Activated naive CD4-positive, alpha-beta T cell treated with anti-CD3 and anti-CD28 coated beads, Interleukin-2, amount 50 U/mL, for 24 hours (primary cell): ENCODE results near the gene IDUA.
A peak's percentile ranks its signal among the peaks of the same experiment; 100 is the strongest.

Experiments
- H3K27ac Mint-ChIP-seq: one replicate; pipeline ENCODE4 v1.8.0; 2021; ENCODE audit warnings: mild to moderate bottlenecking, mixed read lengths
- H3K27me3 Mint-ChIP-seq: one replicate; pipeline ENCODE4 v1.8.0; 2021; ENCODE audit warnings: mixed read lengths
- H3K36me3 Mint-ChIP-seq: one replicate; pipeline ENCODE4 v1.8.0; 2021; ENCODE audit warnings: mixed read lengths
- H3K4me1 Mint-ChIP-seq: one replicate; pipeline ENCODE4 v1.8.0; 2021; ENCODE audit warnings: mixed read lengths
- H3K4me3 Mint-ChIP-seq: one replicate; pipeline ENCODE4 v1.8.0; 2021; ENCODE audit warnings: mild to moderate bottlenecking, mixed read lengths
- H3K9me3 Mint-ChIP-seq: one replicate; pipeline ENCODE4 v1.8.0; 2021; ENCODE audit warnings: mixed read lengths

The IDUA gene

DNA sequence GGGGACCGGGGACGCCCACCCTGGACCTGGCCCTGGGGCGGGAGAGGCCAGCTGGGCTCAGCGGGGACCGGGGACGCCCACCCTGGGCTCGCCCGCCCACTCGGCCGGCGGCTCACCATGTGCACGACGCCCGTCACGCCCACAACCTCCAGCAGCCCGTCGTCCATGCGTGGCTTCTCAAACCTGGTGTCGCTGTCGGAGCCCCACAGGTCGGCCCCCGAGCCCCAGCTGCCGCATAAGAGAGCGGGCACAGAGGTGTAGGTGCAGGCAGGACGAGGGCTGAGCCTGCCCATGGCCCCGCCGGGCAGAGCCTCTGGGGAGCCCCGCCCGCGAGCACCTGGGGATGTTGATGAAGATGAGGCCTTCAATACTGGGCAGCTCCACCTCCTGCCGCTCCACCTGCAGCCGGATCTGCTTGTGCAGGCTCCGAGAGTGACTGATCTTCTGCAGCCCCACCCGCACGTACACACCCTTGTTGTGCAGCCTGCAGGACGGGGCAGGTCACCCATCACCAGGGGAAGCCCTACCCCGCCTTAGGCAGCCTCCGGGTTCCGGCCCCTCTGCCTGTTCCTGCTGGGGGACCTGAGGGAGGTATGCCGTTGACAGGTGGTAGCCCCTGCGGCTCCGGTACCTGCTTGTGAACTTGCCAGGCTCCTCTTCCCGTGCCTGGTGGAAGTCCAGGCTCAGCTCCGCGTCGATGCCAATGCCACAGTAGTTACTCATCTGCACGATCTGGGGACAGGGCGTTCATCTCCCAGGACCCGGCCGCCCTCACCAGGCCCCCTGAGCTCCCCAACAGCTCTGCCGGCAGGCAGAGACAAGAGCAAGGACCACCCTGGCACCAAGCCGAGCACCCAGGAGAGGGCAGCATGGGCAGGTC lies 25.3 kb upstream of the IDUA start:
- H3K27ac Mint-ChIP-seq, result no peak overlapping the region
- no peaks in the 10 kb centered on the region for H3K9me3 Mint-ChIP-seq
- H3K27me3 Mint-ChIP-seq, result no peaks in the 10 kb centered on the region
- no peak overlapping the region for H3K4me3 Mint-ChIP-seq
- no peaks in the 10 kb centered on the region for H3K36me3 Mint-ChIP-seq
- H3K4me1 Mint-ChIP-seq, result no peaks in the 10 kb centered on the region

DNA sequence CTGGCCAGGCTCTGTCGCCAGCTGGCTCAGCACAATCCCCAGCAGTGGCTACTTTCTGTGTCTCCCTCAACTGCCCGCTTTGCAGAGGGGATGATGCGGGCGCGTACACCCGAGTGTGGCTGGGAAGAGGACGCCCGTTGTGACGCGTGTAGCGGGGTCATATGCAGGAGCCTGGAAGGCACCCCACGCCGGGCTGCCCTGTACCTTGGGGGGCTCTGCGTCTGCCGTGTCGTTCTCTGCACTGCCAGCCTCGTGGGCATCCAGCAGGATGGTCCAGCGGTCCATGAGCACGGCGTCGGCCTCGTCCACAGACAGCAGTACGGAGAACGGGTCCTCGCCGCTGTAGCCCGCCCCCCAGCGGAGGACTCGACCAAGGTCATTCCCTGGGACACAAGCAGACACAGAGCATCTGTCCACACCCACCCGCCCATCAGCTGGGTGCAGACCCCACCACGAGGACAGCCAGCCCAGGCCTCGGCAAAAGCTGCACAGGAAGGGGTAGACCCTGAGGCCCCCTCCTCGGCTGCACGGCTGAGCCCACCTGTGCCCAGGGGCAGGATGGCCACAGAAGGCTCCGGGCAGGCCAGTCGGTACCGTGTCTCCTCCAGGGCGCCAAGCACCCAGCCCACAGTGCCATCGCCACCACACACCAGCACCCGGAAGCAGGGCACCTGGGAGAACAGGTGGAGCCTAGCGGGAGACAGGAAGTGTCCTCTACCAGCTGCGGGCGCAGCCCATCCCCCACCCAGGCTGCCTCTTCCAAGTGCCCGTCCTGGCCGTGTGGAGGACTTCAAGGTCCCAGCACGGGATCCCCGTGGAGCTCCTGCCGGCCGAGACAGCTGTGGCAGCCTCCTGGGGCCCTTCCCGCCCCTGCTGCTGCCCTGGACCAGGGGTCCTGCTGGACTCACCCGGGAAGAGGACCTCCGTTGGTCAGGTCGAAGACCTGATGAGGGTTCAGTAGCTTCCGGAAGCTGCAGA lies 24.3 kb upstream of the IDUA start:
- Mint-ChIP-seq H3K36me3 (no peaks in the 10 kb centered on the region), H3K9me3 (no peaks in the 10 kb centered on the region), H3K4me1 (no peaks in the 10 kb centered on the region), H3K4me3 (no peak overlapping the region), H3K27me3 (no peaks in the 10 kb centered on the region), H3K27ac (no peak overlapping the region)

DNA sequence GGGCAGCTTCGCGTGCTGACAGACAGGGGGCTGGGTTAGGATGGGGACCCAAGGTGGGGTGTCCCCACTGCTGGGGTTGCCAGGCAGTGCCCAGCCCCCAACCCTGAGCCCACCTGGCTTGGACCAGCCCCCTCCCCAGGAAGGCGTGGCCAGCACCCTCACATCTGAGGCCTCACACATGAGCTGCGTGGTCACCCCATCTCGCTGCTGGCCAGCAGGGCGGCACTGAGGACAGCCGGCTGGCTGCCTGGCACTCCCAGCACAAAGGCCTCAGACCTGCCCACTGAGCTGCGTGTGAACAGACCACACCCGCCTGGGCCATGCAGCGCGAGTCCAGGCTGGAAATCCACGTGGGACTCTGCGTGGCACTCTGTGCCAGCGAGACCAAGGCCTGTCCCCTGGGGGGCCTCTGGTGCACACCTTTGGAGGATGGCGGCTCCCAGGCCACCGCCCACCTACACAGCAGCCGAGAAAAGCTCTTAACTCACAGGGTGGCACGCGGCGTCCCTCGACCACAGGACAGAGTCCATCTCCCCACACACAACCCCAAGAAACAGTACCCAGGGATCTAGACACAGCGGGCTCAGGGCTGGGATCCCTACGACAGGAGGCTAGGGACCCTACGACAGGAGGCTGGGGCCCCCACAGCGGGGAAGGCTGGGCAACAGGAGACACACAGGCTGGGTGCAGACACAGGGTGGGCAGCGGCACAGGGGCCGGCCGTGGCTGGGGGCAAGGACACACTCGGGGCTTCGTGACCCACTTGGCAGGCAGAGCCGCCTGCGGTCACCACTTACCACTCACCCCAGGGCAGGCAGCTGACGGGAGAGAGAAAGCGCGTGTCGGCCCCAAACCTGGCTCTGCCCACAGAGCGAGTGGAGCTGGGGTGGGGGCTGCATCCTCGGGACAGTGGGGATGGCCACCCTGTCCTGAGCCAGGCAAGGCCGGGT lies 23.3 kb upstream of the IDUA start:
- H3K27ac Mint-ChIP-seq, result no peak overlapping the region
- no peaks in the 10 kb centered on the region for H3K27me3 Mint-ChIP-seq
- H3K9me3 Mint-ChIP-seq, result no peaks in the 10 kb centered on the region
- H3K4me3 Mint-ChIP-seq, result no peak overlapping the region
- H3K4me1 Mint-ChIP-seq, result no peaks in the 10 kb centered on the region
- H3K36me3 Mint-ChIP-seq, result no peaks in the 10 kb centered on the region

DNA sequence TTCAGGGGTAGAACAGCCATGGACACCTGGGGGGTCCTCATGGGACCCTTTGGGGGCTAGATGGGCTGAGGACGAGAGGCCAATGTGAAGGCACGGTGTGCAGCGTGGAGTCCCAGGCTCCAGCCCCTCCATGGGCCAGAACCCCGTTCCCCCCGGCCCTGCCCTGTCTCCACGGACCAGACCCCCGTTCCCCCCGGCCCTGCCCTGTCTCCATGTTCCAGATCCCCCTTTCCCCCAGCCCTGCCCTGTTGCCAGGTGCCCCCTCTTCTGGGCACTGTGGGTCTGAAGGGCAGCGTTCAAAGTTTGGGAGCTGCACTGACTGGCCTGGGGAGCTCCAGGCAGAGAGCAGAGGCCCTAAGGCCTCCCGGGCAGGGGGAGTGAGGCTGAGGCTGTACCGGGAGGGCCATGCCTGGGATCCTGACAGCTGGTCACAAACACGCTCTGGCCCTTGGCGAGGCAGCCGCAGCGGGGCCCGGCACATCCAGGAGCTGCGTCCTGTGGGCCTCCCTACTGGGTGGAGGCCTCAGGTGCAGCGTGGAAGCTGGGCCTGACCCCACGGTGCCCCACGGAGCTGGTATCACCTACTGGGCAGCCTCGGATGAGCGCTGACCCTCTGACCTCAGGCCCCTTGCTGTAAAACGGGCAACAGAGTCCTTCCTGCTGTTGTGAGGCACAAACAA lies 22.4 kb upstream of the IDUA start:
- no peaks in the 10 kb centered on the region for H3K4me1 Mint-ChIP-seq
- H3K4me3 Mint-ChIP-seq, result no peak overlapping the region
- H3K27ac Mint-ChIP-seq, result no peak overlapping the region
- H3K36me3 Mint-ChIP-seq, result no peaks in the 10 kb centered on the region
- H3K9me3 Mint-ChIP-seq, result no peaks in the 10 kb centered on the region
- H3K27me3 Mint-ChIP-seq, result no peaks in the 10 kb centered on the region

DNA sequence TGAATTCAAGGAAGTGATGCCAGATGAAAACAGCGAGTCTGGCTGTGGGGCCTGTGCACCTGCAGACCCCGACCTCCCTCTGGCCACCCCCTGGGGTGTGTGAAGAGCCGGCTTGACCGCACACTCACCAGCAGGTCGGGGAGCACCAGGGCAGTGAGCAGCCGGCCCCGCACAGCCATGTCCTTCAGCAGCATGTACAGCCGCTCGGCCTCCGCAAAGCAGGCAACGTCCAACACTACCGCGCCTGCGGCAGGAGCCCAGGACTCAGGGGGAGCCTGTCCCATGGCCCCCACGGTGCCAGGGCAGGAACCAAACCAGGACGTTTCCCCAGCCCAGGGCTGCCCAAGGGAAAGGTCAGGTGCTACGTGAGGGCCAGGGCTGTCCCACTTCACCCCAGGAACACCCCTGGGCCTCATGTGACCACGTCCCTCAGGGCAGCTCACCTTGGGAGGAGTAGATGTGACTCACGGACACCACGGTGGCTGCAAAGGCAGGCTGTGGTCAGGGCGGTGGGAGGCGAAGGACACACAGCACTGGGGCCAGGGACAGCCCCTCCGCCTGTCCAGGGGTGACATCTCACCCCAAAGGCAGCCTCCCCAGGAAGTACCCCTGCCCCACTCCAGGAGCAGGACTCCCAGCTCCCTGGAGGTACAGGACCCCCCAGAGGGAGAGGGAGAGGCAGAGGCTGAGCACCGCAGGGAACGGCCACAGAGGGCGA lies 21.6 kb upstream of the IDUA start:
- Mint-ChIP-seq H3K27ac (no peak overlapping the region), H3K36me3 (no peaks in the 10 kb centered on the region), H3K4me1 (no peaks in the 10 kb centered on the region), H3K27me3 (no peaks in the 10 kb centered on the region), H3K4me3 (no peak overlapping the region), H3K9me3 (no peaks in the 10 kb centered on the region)

DNA sequence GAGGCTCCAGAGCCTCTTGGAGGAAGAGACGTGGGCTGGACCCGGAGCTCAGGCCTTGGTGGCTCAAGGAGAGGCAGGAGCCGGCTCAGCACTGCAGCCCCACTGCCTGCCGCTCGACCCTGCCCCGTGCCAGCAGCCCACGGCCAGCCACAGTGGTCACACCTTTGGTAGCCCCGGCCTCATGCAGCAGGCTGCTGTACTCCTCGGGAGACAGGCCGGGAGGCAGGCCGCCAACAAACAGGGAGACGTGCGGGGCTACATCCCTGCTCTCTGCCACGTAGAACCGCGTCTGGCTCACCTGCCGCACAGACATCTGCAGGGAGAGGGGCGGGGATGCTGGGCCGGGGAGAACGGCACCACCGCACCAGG lies 21.1 kb upstream of the IDUA start:
- Mint-ChIP-seq H3K4me3 (no peak overlapping the region), H3K4me1 (peaks cover 4% of the 10 kb centered on the region), H3K36me3 (no peaks in the 10 kb centered on the region), H3K27me3 (no peaks in the 10 kb centered on the region), H3K27ac (no peak overlapping the region), H3K9me3 (no peaks in the 10 kb centered on the region)

DNA sequence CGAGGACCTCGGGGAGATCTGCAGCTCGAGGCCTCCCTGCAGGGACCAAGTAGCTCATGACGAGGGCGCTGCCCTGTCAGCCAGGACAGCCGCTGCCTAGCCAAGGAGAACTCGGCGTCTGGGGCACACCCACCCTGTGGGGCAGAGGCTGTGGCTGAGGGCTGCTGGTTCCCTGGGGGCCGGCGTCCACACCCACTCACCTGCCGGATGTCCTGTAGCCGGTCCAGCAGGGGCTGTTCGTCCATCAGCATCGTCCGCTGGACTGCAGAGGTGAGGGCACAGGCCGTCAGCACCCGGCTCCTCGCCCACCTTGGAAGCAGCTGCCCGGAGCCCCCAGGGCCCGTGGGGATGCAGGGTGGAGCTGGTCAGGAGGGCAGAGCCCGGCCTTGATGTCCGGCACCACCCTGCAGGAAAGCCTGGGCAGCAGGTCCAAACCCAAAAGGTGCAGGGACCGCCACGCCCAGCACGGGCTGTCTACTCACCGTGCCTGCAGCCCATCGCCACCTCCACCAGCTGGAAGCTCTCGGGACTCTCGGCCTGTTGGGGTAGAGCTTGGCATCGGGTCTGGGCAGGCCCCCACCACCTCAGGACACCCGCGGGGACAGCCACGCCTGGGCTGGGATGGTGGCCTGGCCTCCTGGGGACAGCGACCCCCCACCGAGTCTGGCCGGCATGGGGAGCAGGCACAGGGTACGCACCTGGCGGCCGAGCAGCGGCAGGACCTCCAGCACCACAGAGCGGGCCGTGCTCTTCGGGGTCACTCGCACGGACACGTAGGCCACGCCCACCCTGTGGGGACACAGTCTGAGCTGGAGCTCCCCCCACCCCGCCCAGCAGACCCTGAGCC lies 20.4 kb upstream of the IDUA start:
- Mint-ChIP-seq H3K27me3 (no peaks in the 10 kb centered on the region), H3K36me3 (no peaks in the 10 kb centered on the region), H3K27ac (no peak overlapping the region)

DNA sequence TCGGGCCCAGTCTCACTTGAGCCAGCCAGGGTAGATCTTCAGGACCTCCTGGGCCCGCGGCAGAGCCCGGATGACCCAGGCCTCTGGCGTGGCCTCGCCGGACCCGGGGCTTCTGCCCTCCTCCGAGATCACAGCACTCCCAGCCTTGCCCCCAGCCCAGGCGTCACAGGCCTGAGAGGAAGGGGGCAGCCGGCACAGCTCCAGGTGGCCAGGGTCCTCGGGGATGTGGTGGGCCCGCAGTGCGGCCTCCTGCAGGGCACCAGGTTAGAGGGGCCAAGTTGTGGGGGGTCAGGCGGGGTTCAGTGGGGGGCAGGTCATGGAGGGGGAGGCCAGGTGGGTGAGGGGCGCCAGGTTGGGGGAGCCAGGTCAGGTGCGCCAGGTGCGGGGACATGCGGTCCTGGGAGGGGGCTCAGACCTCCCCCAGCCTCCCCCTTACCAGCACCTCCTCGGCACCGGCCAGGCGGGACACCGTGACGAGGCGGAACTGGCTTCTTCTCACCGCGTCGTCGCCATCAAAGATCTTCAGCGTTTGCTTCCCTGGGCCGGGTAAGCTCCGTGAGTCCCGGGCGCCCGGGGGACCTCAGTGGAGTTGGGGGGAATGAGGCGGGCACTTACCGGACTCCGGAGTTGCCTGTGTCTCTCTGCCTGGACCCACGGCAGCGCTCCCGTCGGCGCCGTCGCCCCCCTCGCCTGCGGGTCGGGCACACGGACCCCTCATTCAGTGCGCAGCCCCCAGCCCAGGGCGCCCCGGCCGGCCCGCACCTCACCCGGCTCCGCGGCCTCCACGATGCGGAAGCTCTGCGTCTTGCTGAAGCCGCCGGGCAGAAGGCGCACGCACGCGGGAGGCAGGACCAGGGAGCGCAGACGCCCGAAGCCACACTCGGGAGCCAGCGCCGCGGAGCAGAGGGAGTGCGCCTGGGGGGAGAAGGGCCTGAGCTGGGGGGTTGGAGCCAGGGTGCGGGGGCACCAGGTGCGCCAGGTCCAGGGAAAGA lies 19.4 kb upstream of the IDUA start:
- Mint-ChIP-seq H3K27ac (no peak overlapping the region), H3K9me3 (no peaks in the 10 kb centered on the region), H3K4me3 (no peak overlapping the region)

More for the DNA sequence above, 20.4 kb upstream of the IDUA start:
- no peak overlapping the region for H3K4me3 Mint-ChIP-seq
- H3K9me3 Mint-ChIP-seq, result no peaks in the 10 kb centered on the region
- H3K4me1 Mint-ChIP-seq, result peaks cover 5% of the 10 kb centered on the region

DNA sequence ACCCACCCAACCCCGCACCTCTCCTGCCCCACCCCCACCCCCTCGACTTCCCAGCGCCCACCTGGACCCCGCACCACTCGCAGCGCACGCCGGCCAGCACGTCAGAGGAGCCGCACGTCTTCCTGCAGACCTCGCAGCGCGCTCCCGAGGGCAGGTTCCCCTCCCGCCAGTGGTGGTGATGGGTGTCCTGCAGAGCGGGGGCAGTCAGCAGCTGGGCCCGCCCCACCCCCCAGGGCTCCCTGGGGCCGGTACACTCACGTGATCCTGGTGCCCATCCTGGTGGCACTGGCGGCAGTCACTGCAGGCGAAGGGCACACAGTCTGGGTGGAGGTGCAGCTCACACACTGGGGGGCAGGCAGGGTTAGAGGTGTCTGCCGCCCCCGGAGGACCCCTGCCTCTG lies 18.6 kb upstream of the IDUA start:
- no peaks in the 10 kb centered on the region for H3K9me3 Mint-ChIP-seq
- H3K36me3 Mint-ChIP-seq, result no peaks in the 10 kb centered on the region
- no peak overlapping the region for H3K27ac Mint-ChIP-seq
- H3K27me3 Mint-ChIP-seq, result no peaks in the 10 kb centered on the region
- H3K4me1 Mint-ChIP-seq, result peaks cover 5% of the 10 kb centered on the region
- H3K4me3 Mint-ChIP-seq, result no peak overlapping the region

More for the DNA sequence above, 19.4 kb upstream of the IDUA start:
- H3K27me3 Mint-ChIP-seq, result no peaks in the 10 kb centered on the region
- peaks cover 5% of the 10 kb centered on the region for H3K4me1 Mint-ChIP-seq
- no peaks in the 10 kb centered on the region for H3K36me3 Mint-ChIP-seq

DNA sequence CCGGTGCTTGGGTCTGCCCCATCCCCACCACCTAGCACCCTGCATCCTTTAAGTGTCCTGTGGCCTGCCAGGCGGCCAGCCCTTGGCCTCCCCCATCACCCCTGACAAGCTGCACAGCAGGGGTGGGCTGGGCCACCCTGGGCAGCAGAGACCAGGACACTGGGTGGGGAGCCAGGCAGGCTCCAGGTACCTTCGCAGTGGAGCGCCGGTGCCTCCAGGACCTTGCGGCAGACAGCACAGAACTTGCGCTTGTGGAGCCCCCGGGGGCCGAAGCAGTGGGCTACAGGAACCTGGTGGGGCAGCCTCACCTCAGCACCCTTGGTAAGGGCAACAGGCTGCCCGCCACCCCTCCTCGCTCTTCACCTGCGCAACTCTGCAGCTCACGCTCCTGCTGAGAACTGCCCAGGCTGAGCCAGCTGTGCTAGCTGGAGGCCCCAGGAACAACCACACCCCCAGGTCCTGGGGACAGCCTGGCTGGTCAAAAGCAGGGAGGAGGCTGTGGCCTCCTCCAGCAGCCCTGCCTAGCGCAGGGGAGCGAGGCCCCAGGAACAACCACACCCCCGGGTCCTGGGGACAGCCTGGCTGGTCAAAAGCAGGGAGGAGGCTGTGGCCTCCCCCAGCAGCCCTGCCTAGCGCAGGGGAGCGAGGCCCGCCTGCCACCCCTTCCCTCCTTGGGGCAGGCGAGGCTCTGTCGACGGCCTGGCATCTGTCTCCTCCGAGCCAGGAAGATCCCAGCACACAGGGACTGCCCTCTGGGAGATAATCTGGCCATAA lies 18.0 kb upstream of the IDUA start:
- Mint-ChIP-seq H3K4me1 (peaks cover 5% of the 10 kb centered on the region), H3K4me3 (no peak overlapping the region)

DNA sequence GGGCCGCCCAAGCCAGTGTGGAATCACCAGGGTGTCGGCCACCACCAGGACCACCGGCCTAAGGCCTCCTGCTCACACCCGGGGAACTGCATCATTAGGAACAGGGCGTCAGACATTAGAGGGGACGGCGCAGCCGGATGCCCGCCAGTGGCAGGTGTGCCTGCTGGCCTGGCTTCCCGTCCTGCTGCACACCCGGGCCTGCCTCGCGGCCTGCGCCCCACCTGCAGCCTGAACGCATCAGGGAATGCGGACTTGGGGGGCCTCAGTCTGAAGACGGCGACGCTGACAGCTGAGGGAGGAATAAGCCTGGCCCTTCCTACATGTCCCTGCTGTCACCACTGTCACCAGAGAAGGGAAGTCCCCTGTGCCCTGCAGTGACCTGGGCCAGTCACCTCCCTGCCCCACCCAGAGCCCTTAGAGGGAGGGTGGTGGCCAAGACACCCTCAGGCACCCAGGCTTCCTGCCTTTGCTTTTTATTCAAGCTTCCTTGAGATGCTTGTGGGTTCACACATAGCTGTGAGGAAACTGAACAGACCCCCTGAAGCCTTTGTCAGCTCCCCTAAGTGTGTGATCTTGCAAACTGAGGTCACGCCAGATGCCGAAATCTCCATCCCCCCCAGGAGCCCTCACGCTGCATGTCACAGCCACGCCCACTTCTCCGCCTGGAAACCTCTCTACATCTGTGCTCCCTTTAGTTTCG lies 16.6 kb upstream of the IDUA start:
- no peaks in the 10 kb centered on the region for H3K9me3 Mint-ChIP-seq

More for the DNA sequence above, 18.0 kb upstream of the IDUA start:
- Mint-ChIP-seq H3K9me3 (no peaks in the 10 kb centered on the region), H3K27me3 (no peaks in the 10 kb centered on the region), H3K27ac (no peak overlapping the region), H3K36me3 (no peaks in the 10 kb centered on the region)

More for the DNA sequence above, 16.6 kb upstream of the IDUA start:
- H3K27me3 Mint-ChIP-seq, result no peaks in the 10 kb centered on the region
- peak overlapping the region; percentile 54 for H3K4me3 Mint-ChIP-seq
- H3K27ac Mint-ChIP-seq, result peak overlapping the region; percentile 65
- H3K4me1 Mint-ChIP-seq, result peaks cover 5% of the 10 kb centered on the region
- H3K36me3 Mint-ChIP-seq, result no peaks in the 10 kb centered on the region
